ENCODE results near the gene ETV6. TPM values are rescaled to one million over a fixed set of nuclear protein-coding genes. Genes with fewer than 3 reads are reported as not detected.

Gene ETV6
- polyA plus RNA-seq, 2 of the 4 experiments (the other 2 are of a cell fraction), result 4.0 to 7.0 TPM

DNA sequence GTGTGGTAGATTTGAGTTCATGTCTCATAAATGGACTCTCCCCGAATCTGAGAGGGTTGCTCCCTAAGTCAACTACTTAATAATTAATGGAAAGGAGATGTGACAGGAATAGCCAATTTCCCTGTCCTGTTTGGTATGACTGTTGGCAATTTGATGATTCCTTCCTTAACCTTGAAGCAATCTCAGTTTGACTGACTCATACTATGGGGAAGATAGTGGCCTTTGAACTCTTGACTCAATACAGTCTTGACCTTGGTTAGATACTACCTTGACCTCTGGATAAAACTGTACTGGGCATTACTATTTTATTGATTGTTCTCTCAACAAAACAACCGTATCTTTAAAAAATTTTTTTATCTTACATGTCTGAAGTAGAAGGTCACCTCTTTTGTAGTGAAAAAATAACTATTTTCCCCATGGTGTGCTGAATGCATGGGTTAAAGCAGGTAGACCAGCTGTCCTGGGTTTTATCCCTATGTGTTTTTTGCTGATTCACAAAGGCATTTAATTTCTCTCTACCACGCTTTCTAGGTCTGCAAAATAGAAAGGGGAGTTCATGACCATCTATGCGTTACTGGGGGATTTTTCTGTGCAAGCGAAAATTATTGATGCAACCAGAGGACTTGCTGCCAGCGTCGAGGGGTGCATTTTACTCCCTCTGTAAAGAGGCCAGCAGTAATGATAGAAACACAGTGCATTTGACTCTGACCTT is 80.1 kb downstream of the ETV6 start:
- ChIA-PET POLR2A (no interaction called here), CTCF (no interaction called here)
- H3K4me1 ChIP-seq, result peaks cover 19% of the 10 kb centered on the region; the same call in 2 of the 3 replicates
- no peak overlapping the region for H3K4me2 ChIP-seq
- DNase-seq (ENCODE audit: low read depth in 1 of 2, low spot score in 1 of 2), result no peak
- no peak overlapping the region for H3K4me3 ChIP-seq
- H3K27ac ChIP-seq, result 0 out of 6 replicates have a peak overlapping the region, but pooled peaks of 1 of the 2 experiments have one; percentile 43
- 89% methylated on average over 7 of the region's 7 CpGs for WGBS (ENCODE audit: missing lambda C conversion rate)
- ATAC-seq, result no peak
- TF ChIP-seq CBX2 (IDR thresholded peaks at IDR 0.05; ENCODE audit: borderline replicate concordance, low read depth) (no peak), ESRRA (IDR thresholded peaks at IDR 0.05; ENCODE audit: borderline replicate concordance, low read length) (0 out of 2 replicates have a peak, but pooled peaks have one; percentile 27)
- H3K9me3 ChIP-seq, result no peaks in the 10 kb centered on the region
- FAIRE-seq, result no peak

DNA sequence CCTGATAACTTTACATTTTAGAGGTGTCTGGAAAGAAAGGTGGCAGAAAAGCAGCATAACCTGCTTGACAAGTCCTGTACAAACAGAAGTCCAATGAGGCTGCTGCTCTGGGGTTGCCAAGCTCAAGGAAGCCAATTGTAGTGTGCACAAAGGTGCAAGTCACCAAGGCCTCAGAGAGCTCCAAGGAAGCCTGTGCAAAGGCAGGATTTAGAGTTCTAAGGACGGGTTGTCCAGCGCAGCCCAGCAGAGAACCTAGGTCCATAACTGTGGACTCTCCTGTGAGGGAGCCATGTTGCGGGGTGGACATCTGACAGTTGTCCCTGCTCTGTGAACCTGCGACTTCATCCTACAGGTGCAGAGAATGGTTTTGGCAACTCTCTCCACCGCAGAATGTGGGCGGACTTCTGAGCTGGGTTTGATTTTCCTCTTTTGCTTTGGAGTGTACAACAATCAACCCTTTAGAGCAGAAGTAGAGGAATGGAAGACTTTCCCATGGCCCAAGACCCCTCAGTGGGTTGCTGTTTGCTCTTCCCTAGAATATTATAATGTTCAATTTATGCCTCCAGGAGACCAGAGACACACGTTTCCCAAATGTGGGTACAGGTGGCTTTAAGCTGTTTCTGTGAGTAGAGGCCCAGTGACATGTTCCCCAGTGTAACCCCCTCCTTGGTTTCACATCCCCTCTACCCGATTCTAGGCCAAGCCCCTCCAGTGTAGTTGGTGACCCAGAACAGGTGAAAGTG is 81.0 kb downstream of the ETV6 start:
- FAIRE-seq, result no peak
- TF ChIP-seq POLR2A (IDR thresholded peaks at IDR 0.05; ENCODE audit: low read length) (no peak), HEYL (CRISPR knock-in tag; IDR thresholded peaks at IDR 0.05) (no peak)
- TF ChIP-seq, protein P1, sequence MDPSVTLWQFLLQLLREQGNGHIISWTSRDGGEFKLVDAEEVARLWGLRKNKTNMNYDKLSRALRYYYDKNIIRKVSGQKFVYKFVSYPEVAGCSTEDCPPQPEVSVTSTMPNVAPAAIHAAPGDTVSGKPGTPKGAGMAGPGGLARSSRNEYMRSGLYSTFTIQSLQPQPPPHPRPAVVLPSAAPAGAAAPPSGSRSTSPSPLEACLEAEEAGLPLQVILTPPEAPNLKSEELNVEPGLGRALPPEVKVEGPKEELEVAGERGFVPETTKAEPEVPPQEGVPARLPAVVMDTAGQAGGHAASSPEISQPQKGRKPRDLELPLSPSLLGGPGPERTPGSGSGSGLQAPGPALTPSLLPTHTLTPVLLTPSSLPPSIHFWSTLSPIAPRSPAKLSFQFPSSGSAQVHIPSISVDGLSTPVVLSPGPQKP (IDR thresholded peaks at IDR 0.05; ENCODE audit: low read depth, low read length), result no peak
- peak overlapping the region; percentile 48; the same call in 1 of the 3 replicates for H3K4me2 ChIP-seq
- CTCF ChIA-PET, result no interaction called here
- WGBS (ENCODE audit: missing lambda C conversion rate), result 86% methylated on average over 8 of the region's 8 CpGs
- H3K27ac ChIP-seq, result peak overlapping the region in 1 of 2 experiments; percentile 20; a peak in 1 of 6 replicates
- H3K9me3 ChIP-seq, result no peaks in the 10 kb centered on the region
- no peak for ATAC-seq
- H3K4me3 ChIP-seq, result no peak overlapping the region
- no peak for DNase-seq (ENCODE audit: low read depth in 1 of 2, low spot score in 1 of 2)
- POLR2A ChIA-PET, result no interaction called here
- H3K4me1 ChIP-seq, result peaks cover 19% of the 10 kb centered on the region; the same call in 2 of the 3 replicates

DNA sequence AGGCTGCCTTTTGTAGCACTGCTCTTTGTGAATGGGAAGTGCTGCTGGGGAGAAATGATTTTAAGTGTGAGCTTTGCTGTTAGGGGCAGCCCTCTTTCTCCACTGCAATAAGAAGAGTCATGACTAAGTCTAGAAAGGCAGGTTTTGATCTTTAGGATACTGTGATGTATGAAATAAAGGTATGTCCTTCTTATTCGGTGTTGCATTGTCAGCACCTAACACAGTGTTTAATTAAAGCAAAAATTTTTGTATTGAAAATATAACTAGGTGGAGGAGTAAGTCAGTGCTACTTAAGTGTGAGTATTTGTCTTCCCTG is 81.5 kb downstream of the ETV6 start:
- TF ChIP-seq NPAS2 (CRISPR knock-in tag; IDR thresholded peaks at IDR 0.05; ENCODE audit: borderline replicate concordance) (no peak), NR3C1 (IDR thresholded peaks at IDR 0.05) (no peak), ZSCAN20 (CRISPR knock-in tag; IDR thresholded peaks at IDR 0.05) (no peak), SREBF2 (IDR thresholded peaks at IDR 0.05) (no peak), POLR2AphosphoS2 (conservative IDR thresholded peaks at IDR 0.05; ENCODE audit: low read length) (no peak), RARB (CRISPR knock-in tag; IDR thresholded peaks at IDR 0.05) (no peak), SMC3 (IDR thresholded peaks at IDR 0.05) (no peak), MAZ (IDR thresholded peaks at IDR 0.05; ENCODE audit: borderline replicate concordance, low read depth, low read length) (no peak), TP53 (CRISPR knock-in tag; IDR thresholded peaks at IDR 0.05) (no peak), FOSL2 (IDR thresholded peaks at IDR 0.05) (no peak), FOSL2 (CRISPR knock-in tag; IDR thresholded peaks at IDR 0.05) (no peak), NFE2L2 (conservative IDR thresholded peaks at IDR 0.05; ENCODE audit: low read length) (no peak), HEYL (CRISPR knock-in tag; IDR thresholded peaks at IDR 0.05) (no peak), HDAC2 (IDR thresholded peaks at IDR 0.05) (no peak), ZFP36 (IDR thresholded peaks at IDR 0.05; ENCODE audit: borderline replicate concordance, partially characterized antibody) (no peak), ZC3H11A (IDR thresholded peaks at IDR 0.05) (no peak)
- TF ChIP-seq, protein P2, sequence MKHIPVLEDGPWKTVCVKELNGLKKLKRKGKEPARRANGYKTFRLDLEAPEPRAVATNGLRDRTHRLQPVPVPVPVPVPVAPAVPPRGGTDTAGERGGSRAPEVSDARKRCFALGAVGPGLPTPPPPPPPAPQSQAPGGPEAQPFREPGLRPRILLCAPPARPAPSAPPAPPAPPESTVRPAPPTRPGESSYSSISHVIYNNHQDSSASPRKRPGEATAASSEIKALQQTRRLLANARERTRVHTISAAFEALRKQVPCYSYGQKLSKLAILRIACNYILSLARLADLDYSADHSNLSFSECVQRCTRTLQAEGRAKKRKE (CRISPR knock-in tag; IDR thresholded peaks at IDR 0.05; ENCODE audit: low read depth), result no peak
- TF ChIP-seq, protein P3, sequence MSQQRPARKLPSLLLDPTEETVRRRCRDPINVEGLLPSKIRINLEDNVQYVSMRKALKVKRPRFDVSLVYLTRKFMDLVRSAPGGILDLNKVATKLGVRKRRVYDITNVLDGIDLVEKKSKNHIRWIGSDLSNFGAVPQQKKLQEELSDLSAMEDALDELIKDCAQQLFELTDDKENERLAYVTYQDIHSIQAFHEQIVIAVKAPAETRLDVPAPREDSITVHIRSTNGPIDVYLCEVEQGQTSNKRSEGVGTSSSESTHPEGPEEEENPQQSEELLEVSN (IDR thresholded peaks at IDR 0.05; ENCODE audit: borderline replicate concordance, low read depth), result no peak
- TF ChIP-seq, protein P4, sequence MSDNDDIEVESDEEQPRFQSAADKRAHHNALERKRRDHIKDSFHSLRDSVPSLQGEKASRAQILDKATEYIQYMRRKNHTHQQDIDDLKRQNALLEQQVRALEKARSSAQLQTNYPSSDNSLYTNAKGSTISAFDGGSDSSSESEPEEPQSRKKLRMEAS (IDR thresholded peaks at IDR 0.05), result no peak
- TF ChIP-seq, protein P1 (IDR thresholded peaks at IDR 0.05; ENCODE audit: low read depth, low read length), result no peak
- CTCF ChIA-PET, result no interaction called here
- DNase-seq (ENCODE audit: low read depth in 1 of 2, low spot score in 1 of 2) (no peak), ATAC-seq (no peak), FAIRE-seq (no peak)
- POLR2A ChIA-PET, result no interaction called here
- Histone ChIP-seq H3K9me3 (no peaks in the 10 kb centered on the region), H3K4me3 (no peak overlapping the region), H3K27ac (peak overlapping the region in 1 of 2 experiments; percentile 20; a peak in 1 of 6 replicates), H3K4me2 (peak overlapping the region; percentile 48), H3K4me1 (peaks cover 19% of the 10 kb centered on the region; the same call in 2 of the 3 replicates)
- 79% methylated on average over 1 of the region's 1 CpG for WGBS (ENCODE audit: missing lambda C conversion rate)

Measured in A549 (cell line).